Esophagus squamous epithelium (tissue), 5 donors: ENCODE results near the gene NR2F6. TPM values are rescaled to one million over a fixed set of nuclear protein-coding genes. Genes with fewer than 3 reads are reported as not detected.

ENCODE experiments used
- DNase-seq: peaks from one replicate; lab custom pipeline; 2025; lab: John Stamatoyannopoulos, UW
- H3K27ac ChIP-seq, 4 donors: fragments of 200-600 bp; sonication (generic); one replicate each; pipeline ENCODE4 v1.5.1; 2016 to 2019; ENCODE audit warnings: mild to moderate bottlenecking in 1 of 4
- H3K27me3 ChIP-seq, 4 donors: fragments of 200-600 bp; sonication (generic); 1 replicate in 3 of 4; 2 replicates in 1 of 4; pipeline versions ENCODE4 v1.5.1 to v1.6.0; 2017 to 2021; ENCODE audit warnings: antibody characterized with exemption in 1 of 4
- H3K36me3 ChIP-seq, 3 donors: fragments of 200-600 bp; sonication (generic); one replicate each; pipeline ENCODE4 v1.5.1; 2016 to 2019
- H3K4me1 ChIP-seq, 3 donors: fragments of 200-600 bp; sonication (generic); one replicate each; pipeline ENCODE4 v1.5.1; 2017 to 2019
- H3K4me3 ChIP-seq, 4 donors: fragments of 200-600 bp; sonication (generic); 1 replicate in 3 of 4; 2 replicates in 1 of 4; pipeline ENCODE4 v1.5.1; 2016 to 2019; ENCODE audit warnings: mild to moderate bottlenecking in 2 of 4, moderate library complexity in 1 of 4
- H3K9me3 ChIP-seq, 3 donors: fragments of 200-600 bp; sonication (generic); one replicate each; pipeline ENCODE4 v1.5.1; 2016 to 2019
- POLR2A ChIP-seq, 4 donors: fragments of 450-650 bp; IDR thresholded peaks; one replicate each; pipeline ENCODE4 v1.6.1; 2017; ENCODE audit warnings: antibody characterized with exemption in 4 of 4, mild to moderate bottlenecking in 4 of 4, moderate library complexity in 3 of 4
- WGBS, 2 donors: methylation state at CpG; one replicate each; pipeline ENCODE4 v1.1.5; 2018; 5-methylcytosine and 5-hydroxymethylcytosine counted together
- intact Hi-C: fragments of 100-400 bp; cut with DNase I; formaldehyde crosslinking; loops from one replicate; pipeline ENCODE4 v1.15.0; 2022
- total RNA-seq, 4 donors: library from RNA; depleted of rRNA; stranded (reverse); fragments of >200 nt; gene quantifications; one replicate each; pipeline ENCODE4 v1.1.0, GENCODE V29; 2016
- TF ChIP-seq, protein P1 (sequence below), 6 experiments: fragments of 450-650 bp in 4 of 6; fragments of 200-600 bp in 2 of 6; sonication (generic) in 2 of 6; IDR thresholded peaks; one replicate each; pipeline ENCODE4 v1.5.1; 2016 to 2019; ENCODE audit warnings: antibody characterized with exemption in 6 of 6, mild to moderate bottlenecking in 4 of 6, moderate library complexity in 4 of 6
- donor health status: DM: yes; HTN: yes; CAD: no.

The NR2F6 gene
- total RNA-seq, 4 donors from 2014 or later, result 52.8 to 115 (median 82.7) TPM

DNA sequence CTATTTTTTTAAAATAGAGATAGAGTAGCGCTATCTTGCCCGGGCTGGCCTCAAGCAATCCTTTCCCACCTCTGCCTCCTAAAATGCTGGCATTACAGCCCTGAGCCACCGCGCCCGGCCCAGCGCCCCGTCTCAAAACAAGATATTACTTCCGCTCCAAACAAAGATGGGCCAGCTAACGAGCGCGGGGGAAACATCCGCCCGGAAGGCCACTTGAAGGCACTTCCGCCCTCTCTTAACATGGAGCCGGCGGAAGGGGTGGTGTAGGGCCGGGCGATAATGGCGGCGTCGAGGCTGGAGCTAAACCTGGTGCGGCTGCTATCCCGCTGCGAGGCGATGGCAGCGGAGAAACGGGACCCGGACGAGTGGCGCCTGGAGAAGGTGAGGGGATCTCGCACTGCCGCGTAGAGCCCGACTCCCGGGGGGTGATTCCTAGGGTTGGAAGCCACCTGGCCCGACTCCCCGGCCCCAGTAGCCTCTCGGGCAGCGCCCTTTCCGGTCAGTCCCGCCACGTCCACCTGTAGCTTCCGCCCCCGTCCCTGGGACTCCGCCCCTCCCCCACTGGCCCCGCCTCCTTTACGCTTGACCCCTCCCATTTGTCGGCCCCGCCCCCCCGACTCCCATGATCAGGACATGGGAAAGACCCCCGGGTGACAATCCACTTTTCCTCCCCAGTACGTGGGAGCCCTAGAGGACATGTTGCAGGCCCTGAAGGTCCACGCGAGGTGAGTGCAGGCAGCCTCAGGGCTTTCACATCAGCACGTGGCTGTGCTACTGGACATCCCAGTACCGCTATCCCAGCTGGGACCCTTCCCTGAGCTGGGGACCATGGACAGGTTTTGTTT, 30.4 kb downstream of the NR2F6 start, which contains the start of gene USE1:
USE1 (plus strand) TSS at position 231 of the 845 bp plus-strand sequence; CDS start at position 280, 49 bp downstream.
- intact Hi-C loops, result no loop called here
- TF ChIP-seq POLR2A (IDR thresholded peaks at IDR 0.05), result peak in 2 of 4 donors; percentile 52 to 65
- TF ChIP-seq, protein P1, sequence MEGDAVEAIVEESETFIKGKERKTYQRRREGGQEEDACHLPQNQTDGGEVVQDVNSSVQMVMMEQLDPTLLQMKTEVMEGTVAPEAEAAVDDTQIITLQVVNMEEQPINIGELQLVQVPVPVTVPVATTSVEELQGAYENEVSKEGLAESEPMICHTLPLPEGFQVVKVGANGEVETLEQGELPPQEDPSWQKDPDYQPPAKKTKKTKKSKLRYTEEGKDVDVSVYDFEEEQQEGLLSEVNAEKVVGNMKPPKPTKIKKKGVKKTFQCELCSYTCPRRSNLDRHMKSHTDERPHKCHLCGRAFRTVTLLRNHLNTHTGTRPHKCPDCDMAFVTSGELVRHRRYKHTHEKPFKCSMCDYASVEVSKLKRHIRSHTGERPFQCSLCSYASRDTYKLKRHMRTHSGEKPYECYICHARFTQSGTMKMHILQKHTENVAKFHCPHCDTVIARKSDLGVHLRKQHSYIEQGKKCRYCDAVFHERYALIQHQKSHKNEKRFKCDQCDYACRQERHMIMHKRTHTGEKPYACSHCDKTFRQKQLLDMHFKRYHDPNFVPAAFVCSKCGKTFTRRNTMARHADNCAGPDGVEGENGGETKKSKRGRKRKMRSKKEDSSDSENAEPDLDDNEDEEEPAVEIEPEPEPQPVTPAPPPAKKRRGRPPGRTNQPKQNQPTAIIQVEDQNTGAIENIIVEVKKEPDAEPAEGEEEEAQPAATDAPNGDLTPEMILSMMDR (IDR thresholded peaks at IDR 0.05), result peak in 1 of 6 experiments; percentile 19
- peak within 1 kb of the TSS; percentile 93 to 96 (median 96) for H3K27ac ChIP-seq
- peak; percentile 58 for DNase-seq
- H3K36me3 ChIP-seq, result peaks cover 8 to 73% (median 15%) of the 10 kb centered on the region in 3 donors
- peak within 1 kb of the TSS; percentile 60 to 79 (median 78) for H3K4me3 ChIP-seq
- 0 to 2% methylated on average over 12 to 13 of the region's 56 CpGs for WGBS, 2 donors
- no peaks in the 10 kb centered on the region for H3K9me3 ChIP-seq
- peaks cover 3 to 27% (median 18%) of the 10 kb centered on the region in 3 donors for H3K4me1 ChIP-seq
- no peaks in the 10 kb centered on the region for H3K27me3 ChIP-seq

DNA sequence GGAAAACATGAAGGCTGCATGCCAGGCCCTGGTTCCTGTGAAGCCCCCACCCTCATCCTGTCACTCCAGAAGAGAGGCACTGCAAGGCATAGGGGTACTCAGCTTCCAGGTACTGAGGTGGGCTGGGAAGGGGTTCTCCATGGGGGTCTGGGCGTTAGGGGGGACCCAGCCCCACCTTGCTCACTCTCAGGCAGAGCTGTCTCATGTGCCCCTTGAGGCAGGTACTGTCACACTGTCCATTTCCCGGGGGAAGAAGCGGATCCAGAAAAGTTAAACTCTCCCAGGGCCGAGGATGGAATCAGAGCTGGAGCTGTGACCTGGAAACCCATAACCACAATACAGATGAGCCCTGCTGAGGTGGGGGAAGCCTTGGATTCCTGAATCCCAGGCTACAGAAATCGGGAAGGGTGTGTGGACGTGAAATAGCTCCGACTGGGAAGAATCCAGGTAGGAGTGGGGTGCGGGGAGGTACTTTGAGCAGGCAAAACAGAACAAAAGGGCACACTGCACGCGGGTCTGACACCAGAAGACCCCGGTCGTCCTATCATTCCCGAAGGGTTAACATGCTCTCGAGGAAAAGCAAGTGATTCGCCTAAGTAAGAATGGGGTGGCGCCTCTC, 31.1 kb downstream of the NR2F6 start:
- Histone ChIP-seq H3K27me3 (no peaks in the 10 kb centered on the region), H3K4me1 (peaks cover 3 to 20% (median 11%) of the 10 kb centered on the region in 3 donors), H3K9me3 (no peaks in the 10 kb centered on the region), H3K4me3 (peak overlapping the region; percentile 60 to 79 (median 78)), H3K36me3 (peaks cover 8 to 78% (median 15%) of the 10 kb centered on the region in 3 donors), H3K27ac (peak overlapping the region; percentile 93 to 96 (median 96))
- DNase-seq, result no peak
- intact Hi-C loops, result no loop called here
- 12 to 20% methylated on average over 12 of the region's 16 CpGs for WGBS, 2 donors
- no peak for TF ChIP-seq POLR2A (IDR thresholded peaks at IDR 0.05)
- TF ChIP-seq, protein P1 (IDR thresholded peaks at IDR 0.05), result no peak

DNA sequence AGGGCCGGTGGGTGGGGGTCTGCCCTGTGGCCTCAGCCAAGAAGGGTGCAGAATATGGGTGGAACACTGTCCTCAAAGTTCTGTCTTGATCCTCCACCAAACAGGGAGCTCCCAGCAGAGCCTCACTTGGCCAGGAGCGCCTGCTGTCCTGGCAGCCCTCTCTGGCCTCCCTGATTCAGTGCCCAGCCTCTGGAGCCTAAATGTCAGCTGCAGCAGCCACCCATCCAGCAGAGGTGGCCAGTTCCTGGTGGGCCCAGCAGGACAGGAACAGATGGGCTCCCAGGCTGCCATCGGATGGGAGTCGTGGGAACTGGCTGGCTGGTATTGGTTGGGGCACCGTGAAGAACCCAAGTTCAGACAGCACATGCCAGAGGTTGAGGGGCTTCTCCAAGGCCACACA, 32.4 kb downstream of the NR2F6 start:
- Histone ChIP-seq H3K9me3 (no peaks in the 10 kb centered on the region), H3K27me3 (no peaks in the 10 kb centered on the region), H3K27ac (no peak overlapping the region), H3K4me3 (no peak overlapping the region), H3K4me1 (peaks cover 3 to 20% (median 11%) of the 10 kb centered on the region in 3 donors), H3K36me3 (peaks cover 8 to 78% (median 15%) of the 10 kb centered on the region in 3 donors)
- intact Hi-C loops, result no loop called here
- DNase-seq, result no peak
- no peak for TF ChIP-seq POLR2A (IDR thresholded peaks at IDR 0.05)
- TF ChIP-seq, protein P1 (IDR thresholded peaks at IDR 0.05), result no peak
- WGBS, 2 donors, result 83 to 93% methylated on average over 1 to 5 of the region's 5 CpGs

DNA sequence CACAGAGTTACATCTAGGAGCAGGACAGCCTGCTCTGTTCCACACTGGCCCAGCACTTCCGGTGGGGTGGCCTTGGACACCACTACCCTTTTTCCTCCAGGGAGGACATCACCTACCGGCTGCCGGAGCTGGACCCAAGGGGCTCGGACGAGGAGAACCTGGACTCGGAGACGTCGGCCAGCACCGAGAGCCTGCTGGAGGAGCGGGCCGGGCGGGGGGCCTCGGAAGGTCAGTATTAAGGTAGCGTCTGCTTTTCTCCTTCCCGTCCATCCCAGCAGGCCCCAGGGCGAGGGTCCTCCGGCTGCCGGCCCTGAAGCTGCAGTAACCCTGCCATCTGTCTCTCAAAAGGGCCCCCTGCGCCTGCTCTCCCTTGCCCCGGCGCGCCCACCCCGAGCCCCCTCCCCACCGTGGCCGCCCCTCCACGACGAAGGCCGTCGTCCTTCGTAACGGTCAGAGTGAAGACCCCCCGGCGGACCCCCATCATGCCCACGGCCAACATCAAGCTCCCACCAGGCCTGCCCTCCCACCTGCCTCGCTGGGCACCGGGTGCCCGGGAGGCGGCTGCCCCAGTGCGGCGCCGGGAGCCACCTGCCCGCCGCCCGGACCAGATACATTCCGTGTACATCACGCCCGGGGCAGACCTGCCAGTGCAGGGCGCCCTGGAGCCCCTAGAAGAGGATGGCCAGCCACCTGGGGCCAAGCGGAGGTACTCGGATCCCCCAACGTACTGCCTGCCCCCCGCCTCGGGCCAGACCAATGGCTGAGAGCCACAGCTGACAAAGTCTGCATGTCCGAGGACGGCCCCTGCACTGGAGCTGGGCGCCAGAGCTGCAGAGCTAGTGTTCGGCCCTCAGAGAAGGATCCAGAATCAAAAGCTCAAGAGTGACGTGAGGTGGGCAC, 33.9 kb downstream of the NR2F6 start:
- no peaks in the 10 kb centered on the region for H3K9me3 ChIP-seq
- intact Hi-C loops, result no loop called here
- no peak for TF ChIP-seq POLR2A (IDR thresholded peaks at IDR 0.05)

DNA sequence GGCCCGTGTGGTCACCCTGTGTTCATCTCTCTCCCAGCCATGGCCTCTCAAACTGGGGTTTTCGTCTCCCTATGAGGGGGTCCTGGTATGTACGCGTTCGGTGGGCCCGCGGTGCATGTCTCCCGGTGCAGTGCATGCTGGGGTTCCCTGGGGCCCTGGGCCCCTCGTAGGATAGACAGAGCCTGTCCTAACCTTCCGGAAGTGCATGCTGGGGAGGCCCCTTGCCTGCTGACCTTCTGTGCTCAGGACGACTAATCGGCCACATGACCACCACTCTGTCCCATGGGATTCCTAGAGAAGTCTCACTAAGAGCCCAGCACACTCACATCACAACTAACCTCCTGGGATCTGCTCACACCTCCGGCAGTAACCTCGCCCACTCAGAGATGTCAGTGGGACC, 35.4 kb downstream of the NR2F6 start:
- WGBS, 2 donors, result 93 to 100% methylated on average over 2 to 5 of the region's 14 CpGs
- no peak for TF ChIP-seq POLR2A (IDR thresholded peaks at IDR 0.05)
- TF ChIP-seq, protein P1 (IDR thresholded peaks at IDR 0.05), result no peak
- DNase-seq, result no peak
- Histone ChIP-seq H3K36me3 (peaks cover 8 to 85% (median 15%) of the 10 kb centered on the region in 3 donors), H3K27ac (no peak overlapping the region), H3K9me3 (no peaks in the 10 kb centered on the region), H3K4me1 (peaks cover 3 to 8% (median 6%) of the 10 kb centered on the region in 3 donors), H3K27me3 (no peaks in the 10 kb centered on the region), H3K4me3 (no peak overlapping the region)
- intact Hi-C loops, result no loop called here

More for the DNA sequence above, 33.9 kb downstream of the NR2F6 start:
- no peaks in the 10 kb centered on the region for H3K27me3 ChIP-seq
- H3K27ac ChIP-seq, result no peak overlapping the region
- H3K36me3 ChIP-seq, result peaks cover 8 to 78% (median 15%) of the 10 kb centered on the region in 3 donors
- 91 to 100% methylated on average over 2 to 6 of the region's 58 CpGs for WGBS, 2 donors
- DNase-seq, result no peak
- peaks cover 3 to 20% (median 11%) of the 10 kb centered on the region in 3 donors for H3K4me1 ChIP-seq
- no peak overlapping the region for H3K4me3 ChIP-seq
